HS-5 (cell line): ENCODE results near the gene FGG.
A peak's percentile ranks its signal among the peaks of the same experiment; 100 is the strongest.

ENCODE experiments used
- DNase-seq: peaks from one replicate; pipeline ENCODE4 v3.0.0-alpha.2; 2012; ENCODE audit warnings: low read depth

FGG gene

GRCh38 chr4:154612472-154613414 is at the start of gene FGG:
Gene FGG, minus strand, starts transcription at chr4:154612656. Its CDS starts 47 bp downstream, at chr4:154612609.
- DNase-seq, result no peak

GRCh38 chr4:154660052-154660451 is 47.6 kb upstream of the FGG start:
- no peak for DNase-seq

GRCh38 chr4:154658680-154659405 is 46.4 kb upstream of the FGG start:
- DNase-seq, result no peak

- DNase-seq, result peak; percentile 4
Measured at GRCh38 chr4:154643493-154643892, 31.0 kb upstream of the FGG start.

- DNase-seq, result no peak
Measured at GRCh38 chr4:154642373-154643009, 30.0 kb upstream of the FGG start.

GRCh38 chr4:154640999-154641398 is 28.5 kb upstream of the FGG start:
- no peak for DNase-seq

GRCh38 chr4:154634058-154634457 is 21.6 kb upstream of the FGG start:
- DNase-seq, result no peak

- DNase-seq, result no peak
Measured at GRCh38 chr4:154631828-154632227, 19.4 kb upstream of the FGG start.

- no peak for DNase-seq
Measured at GRCh38 chr4:154630324-154630723, 17.9 kb upstream of the FGG start.

GRCh38 chr4:154626793-154627484 is 14.5 kb upstream of the FGG start:
- DNase-seq, result no peak

GRCh38 chr4:154625971-154626370 is 13.5 kb upstream of the FGG start:
- DNase-seq, result no peak

- DNase-seq, result no peak
Measured at GRCh38 chr4:154623995-154624394, 11.5 kb upstream of the FGG start.

- no peak for DNase-seq
Measured at GRCh38 chr4:154623436-154623835, 11.0 kb upstream of the FGG start.

- peak; percentile 3 for DNase-seq
Measured at GRCh38 chr4:154622598-154622997, 10.1 kb upstream of the FGG start.

GRCh38 chr4:154620111-154620510 is 7.7 kb upstream of the FGG start:
- no peak for DNase-seq

- peak; percentile 10 for DNase-seq
Measured at GRCh38 chr4:154618708-154619315, 6.4 kb upstream of the FGG start.

- no peak for DNase-seq
Measured at GRCh38 chr4:154617820-154618317, 5.4 kb upstream of the FGG start.

- no peak for DNase-seq
Measured at GRCh38 chr4:154616731-154617130, 4.3 kb upstream of the FGG start.

- no peak for DNase-seq
Measured at GRCh38 chr4:154616287-154616686, 3.8 kb upstream of the FGG start.

- DNase-seq, result no peak
Measured at GRCh38 chr4:154615211-154615610, 2.8 kb upstream of the FGG start.

GRCh38 chr4:154614306-154614705 is 1.9 kb upstream of the FGG start:
- no peak for DNase-seq
